Esophagus squamous epithelium (tissue), 4 donors: ENCODE results near the gene GCC2.

Experiments used
- POLR2A ChIP-seq, 4 donors: fragments of 450-650 bp; IDR thresholded peaks; one replicate each; pipeline ENCODE4 v1.6.1; 2017; ENCODE audit warnings: antibody characterized with exemption in 4 of 4, mild to moderate bottlenecking in 4 of 4, moderate library complexity in 3 of 4
- TF ChIP-seq, protein P1 (sequence below), 6 experiments: fragments of 450-650 bp in 4 of 6; fragments of 200-600 bp in 2 of 6; sonication (generic) in 2 of 6; IDR thresholded peaks; one replicate each; pipeline ENCODE4 v1.5.1; 2016 to 2019; ENCODE audit warnings: antibody characterized with exemption in 6 of 6, mild to moderate bottlenecking in 4 of 6, moderate library complexity in 4 of 6

- TF ChIP-seq, protein P1, sequence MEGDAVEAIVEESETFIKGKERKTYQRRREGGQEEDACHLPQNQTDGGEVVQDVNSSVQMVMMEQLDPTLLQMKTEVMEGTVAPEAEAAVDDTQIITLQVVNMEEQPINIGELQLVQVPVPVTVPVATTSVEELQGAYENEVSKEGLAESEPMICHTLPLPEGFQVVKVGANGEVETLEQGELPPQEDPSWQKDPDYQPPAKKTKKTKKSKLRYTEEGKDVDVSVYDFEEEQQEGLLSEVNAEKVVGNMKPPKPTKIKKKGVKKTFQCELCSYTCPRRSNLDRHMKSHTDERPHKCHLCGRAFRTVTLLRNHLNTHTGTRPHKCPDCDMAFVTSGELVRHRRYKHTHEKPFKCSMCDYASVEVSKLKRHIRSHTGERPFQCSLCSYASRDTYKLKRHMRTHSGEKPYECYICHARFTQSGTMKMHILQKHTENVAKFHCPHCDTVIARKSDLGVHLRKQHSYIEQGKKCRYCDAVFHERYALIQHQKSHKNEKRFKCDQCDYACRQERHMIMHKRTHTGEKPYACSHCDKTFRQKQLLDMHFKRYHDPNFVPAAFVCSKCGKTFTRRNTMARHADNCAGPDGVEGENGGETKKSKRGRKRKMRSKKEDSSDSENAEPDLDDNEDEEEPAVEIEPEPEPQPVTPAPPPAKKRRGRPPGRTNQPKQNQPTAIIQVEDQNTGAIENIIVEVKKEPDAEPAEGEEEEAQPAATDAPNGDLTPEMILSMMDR (IDR thresholded peaks at IDR 0.05), result no peak
- TF ChIP-seq POLR2A (IDR thresholded peaks at IDR 0.05), result no peak
Measured at GRCh38 chr2:108542071-108542470, 93.1 kb downstream of the GCC2 start.
